GM12873 (cell line): ENCODE results near the gene DDX41.

Experiments used
- CTCF ChIP-seq: IDR thresholded peaks from 2 replicates; pipeline ENCODE4 v1.5.1; 2012; ENCODE audit warnings: low read depth, mild to moderate bottlenecking, moderate library complexity, low read length, control low read depth; ENCODE audit not compliant: insufficient read depth; ENCODE audit errors: missing control alignments

The DDX41 gene

DNA sequence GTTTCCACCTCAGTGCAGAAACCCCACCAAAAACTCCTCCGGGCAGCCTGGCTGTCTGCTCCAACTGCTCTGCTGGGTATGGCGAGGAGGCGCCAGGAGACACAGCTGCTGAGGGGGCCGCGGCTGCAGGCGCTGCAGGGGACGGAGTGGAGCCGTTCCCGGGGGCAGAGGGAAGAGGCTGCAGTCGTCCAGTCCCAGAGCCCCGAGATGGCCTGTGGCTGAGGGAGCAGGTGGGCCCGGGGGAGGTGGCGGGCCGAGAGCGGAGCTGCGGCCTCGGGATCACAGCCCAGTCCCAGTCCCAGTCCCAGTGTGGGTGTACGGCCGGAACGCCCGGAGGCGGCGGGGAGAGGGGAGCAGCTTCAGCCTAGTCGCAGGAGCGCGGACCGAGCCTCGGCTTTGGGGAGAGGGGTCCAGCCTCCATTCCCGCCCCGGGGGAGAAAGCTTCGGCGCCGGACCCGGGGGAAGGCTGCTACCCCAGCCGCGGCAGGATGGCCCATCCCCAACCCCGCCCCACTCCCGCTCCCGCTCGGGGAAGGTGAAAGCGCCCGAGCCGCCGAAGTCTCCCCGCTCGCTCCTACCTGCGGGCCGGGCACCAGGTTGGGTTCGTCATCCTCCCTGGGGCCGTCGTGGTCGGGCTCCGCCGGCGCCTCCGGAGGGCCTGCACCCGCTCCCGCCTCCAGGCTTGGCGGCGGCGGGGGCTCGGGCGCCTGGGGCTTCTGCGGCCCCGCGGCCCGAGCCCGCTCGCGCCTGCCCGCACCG, 37.1 kb upstream of the DDX41 start:
- TF ChIP-seq CTCF, result no peak

DNA sequence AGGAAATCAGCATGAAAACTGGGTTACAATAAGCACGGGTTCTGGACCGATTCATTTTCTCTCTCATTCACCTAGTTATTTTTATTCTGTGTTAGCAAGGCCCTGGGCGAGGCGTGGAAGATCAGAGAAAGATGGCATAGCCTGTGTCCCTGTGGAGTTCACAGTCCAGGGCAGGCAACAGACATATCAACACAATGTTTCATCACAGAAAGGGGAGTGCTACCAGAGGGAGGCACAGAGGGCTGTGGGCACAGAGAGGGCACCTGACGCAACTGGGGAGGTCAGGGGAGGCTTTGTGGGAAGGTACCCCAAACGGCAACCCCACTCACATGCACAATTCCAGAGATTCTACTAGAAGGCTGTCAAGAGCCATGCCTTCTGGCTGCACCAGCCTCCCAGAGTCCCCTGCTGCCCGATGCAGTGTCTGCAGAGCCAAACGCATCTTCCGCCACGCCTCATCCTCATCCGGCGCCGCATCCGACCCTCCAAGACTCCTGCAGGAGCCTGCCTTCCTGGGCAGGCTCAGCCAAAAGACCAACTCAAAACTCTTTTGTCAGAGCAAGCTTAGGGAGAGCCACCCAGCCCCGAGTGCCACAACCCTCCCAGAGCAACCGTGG, 36.2 kb upstream of the DDX41 start:
- no peak for TF ChIP-seq CTCF

DNA sequence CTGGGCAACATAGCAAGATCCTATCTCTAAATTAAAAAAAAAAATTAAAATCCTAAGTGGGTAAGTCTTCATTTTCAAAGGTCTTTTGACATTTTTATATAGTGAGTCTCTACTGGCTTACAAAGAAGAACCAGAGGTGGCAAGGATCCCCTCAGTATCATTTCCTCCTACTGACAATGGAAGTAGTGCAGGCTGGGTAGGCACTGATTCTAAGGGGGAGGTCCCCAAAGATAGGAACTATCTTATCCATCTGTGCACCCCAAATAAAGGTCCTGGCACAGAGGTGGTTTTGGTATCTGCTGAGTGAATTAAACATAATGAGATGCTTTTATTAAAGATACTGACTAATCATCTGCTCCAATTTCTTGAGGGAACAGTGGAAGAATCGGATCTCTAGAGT, 33.4 kb upstream of the DDX41 start:
- no peak for TF ChIP-seq CTCF

- TF ChIP-seq CTCF, result no peak
Measured at GRCh38 chr5:177548495-177548894, 31.7 kb upstream of the DDX41 start.

DNA sequence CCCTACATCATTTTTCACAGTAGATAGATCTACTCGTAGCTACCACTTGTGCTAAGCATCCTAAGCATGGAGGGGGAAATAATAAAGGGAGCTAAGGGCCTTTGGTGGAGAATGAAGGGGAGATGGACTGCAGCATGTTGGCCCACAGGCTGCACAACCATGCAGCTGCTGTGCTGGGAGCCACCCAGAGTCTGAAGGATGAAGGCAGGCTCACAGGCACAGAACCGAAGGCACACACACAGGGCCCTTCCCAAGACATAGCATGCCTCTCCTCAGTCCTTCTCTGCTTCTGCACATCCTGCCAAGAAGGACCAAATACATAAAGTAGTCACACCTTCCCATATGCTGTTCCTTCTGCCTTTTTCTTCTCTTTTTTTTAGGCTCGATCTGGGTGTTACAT, 31.0 kb upstream of the DDX41 start:
- TF ChIP-seq CTCF, result no peak

GRCh38 chr5:177546258-177546741, 29.5 kb upstream of the DDX41 start:
- no peak for TF ChIP-seq CTCF

GRCh38 chr5:177545487-177546257, 28.9 kb upstream of the DDX41 start:
- no peak for TF ChIP-seq CTCF
